HL-60 (cell line): Measurements from ENCODE around the gene CHM. TPM values are rescaled to one million over a fixed set of nuclear protein-coding genes. Genes with fewer than 3 reads are reported as not detected.

Experiments used
- DNase-seq, 2 experiments: peaks; one replicate each; pipeline ENCODE4 v3.0.0-alpha.2; 2010 to 2020; ENCODE audit warnings: low read depth in 1 of 2, low spot score in 1 of 2
- H3K27ac ChIP-seq: fragments of 250-450 bp; sonication (Bioruptor Pico); replicated peaks from 2 replicates; pipeline ENCODE4 v1.5.1; 2020; ENCODE audit warnings: mild to moderate bottlenecking, moderate library complexity
- H3K27me3 ChIP-seq: fragments of 250-450 bp; sonication (Bioruptor Pico); 2 replicates; pipeline ENCODE4 v1.5.1; 2021; ENCODE audit warnings: mild to moderate bottlenecking, moderate library complexity; ENCODE audit not compliant: insufficient read depth, poor library complexity, severe bottlenecking
- H3K4me3 ChIP-seq: replicated peaks from 2 replicates; pipeline ENCODE4 v1.5.1; 2011; ENCODE audit warnings: mild to moderate bottlenecking, control low read depth, low read length; ENCODE audit not compliant: insufficient read depth
- CTCF ChIP-seq: IDR thresholded peaks from one replicate; pipeline ENCODE4 v1.5.1; 2011; ENCODE audit warnings: low read length, control low read depth, inconsistent platforms; ENCODE audit not compliant: insufficient read depth
- GABPA ChIP-seq: IDR thresholded peaks from 2 replicates; pipeline ENCODE4 v1.6.1; 2012; ENCODE audit warnings: low read depth
- POLR2AphosphoS5 ChIP-seq: IDR thresholded peaks from 2 replicates; pipeline ENCODE4 v1.6.1; 2012; ENCODE audit warnings: low read depth
- REST ChIP-seq: IDR thresholded peaks from 2 replicates; pipeline ENCODE4 v1.6.1; 2012; ENCODE audit warnings: low read depth; ENCODE audit not compliant: insufficient replicate concordance
- SPI1 ChIP-seq: IDR thresholded peaks from 2 replicates; pipeline ENCODE4 v1.6.1; 2012; ENCODE audit warnings: low read depth, mild to moderate bottlenecking, borderline replicate concordance
- microRNA-seq: library from miRNA; unstranded; fragments of <30 nt; microRNA quantifications from one replicate; pipeline ENCODE4, GENCODE V29; 2018

The CHM gene

GRCh38 chrX:85828771-85829170 lies 218.6 kb downstream of the CHM start:
- no peak for TF ChIP-seq GABPA
- TF ChIP-seq CTCF = no peak
- no peak for TF ChIP-seq SPI1
- TF ChIP-seq REST = no peak
- no peak for TF ChIP-seq POLR2AphosphoS5
- DNase-seq = no peak
- Histone ChIP-seq H3K4me3 (no peak overlapping the region), H3K27ac (no peak overlapping the region), H3K27me3 (no peaks in the 10 kb centered on the region)

GRCh38 chrX:85815203-85815751 lies 232.1 kb downstream of the CHM start:
- Histone ChIP-seq H3K27ac (no peak overlapping the region), H3K27me3 (no peaks in the 10 kb centered on the region), H3K4me3 (no peak overlapping the region)
- TF ChIP-seq REST (no peak), CTCF (no peak), POLR2AphosphoS5 (no peak), GABPA (no peak), SPI1 (no peak)
- no peak for DNase-seq

Small RNAs within 50 kb of the gene (microRNA-seq; reads per million reads assigned to microRNA genes)
- gene MIR1321 (not detected), gene MIR361 (494 reads per million, percentile 83 among the genes with 10 or more reads in this experiment)
